ENCODE measurements around the gene CLSTN2.

DNA sequence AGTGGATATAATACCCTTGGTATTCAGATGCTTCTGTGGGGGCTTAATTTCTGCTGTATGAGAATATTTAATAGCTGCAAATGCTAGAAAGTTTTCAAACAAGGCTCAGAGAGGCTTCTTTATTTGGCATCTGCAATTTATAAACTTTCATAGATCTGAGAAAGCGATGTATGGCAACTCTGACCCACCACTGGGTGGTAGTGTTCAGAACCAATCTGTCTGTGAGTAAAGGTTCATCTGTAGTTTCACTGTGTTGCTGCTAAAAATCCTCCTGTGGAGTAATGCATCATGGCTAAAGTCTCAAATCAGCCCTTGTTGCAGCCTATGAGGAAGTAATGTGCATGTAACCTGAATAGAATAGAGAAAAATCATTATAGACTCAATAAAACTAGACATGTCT, 47.4 kb downstream of the CLSTN2 start:
- TF ChIP-seq POLR2AphosphoS5 (IDR thresholded peaks at IDR 0.05; ENCODE audit: low read depth, low read length) = no peak
- TF ChIP-seq, protein P1, sequence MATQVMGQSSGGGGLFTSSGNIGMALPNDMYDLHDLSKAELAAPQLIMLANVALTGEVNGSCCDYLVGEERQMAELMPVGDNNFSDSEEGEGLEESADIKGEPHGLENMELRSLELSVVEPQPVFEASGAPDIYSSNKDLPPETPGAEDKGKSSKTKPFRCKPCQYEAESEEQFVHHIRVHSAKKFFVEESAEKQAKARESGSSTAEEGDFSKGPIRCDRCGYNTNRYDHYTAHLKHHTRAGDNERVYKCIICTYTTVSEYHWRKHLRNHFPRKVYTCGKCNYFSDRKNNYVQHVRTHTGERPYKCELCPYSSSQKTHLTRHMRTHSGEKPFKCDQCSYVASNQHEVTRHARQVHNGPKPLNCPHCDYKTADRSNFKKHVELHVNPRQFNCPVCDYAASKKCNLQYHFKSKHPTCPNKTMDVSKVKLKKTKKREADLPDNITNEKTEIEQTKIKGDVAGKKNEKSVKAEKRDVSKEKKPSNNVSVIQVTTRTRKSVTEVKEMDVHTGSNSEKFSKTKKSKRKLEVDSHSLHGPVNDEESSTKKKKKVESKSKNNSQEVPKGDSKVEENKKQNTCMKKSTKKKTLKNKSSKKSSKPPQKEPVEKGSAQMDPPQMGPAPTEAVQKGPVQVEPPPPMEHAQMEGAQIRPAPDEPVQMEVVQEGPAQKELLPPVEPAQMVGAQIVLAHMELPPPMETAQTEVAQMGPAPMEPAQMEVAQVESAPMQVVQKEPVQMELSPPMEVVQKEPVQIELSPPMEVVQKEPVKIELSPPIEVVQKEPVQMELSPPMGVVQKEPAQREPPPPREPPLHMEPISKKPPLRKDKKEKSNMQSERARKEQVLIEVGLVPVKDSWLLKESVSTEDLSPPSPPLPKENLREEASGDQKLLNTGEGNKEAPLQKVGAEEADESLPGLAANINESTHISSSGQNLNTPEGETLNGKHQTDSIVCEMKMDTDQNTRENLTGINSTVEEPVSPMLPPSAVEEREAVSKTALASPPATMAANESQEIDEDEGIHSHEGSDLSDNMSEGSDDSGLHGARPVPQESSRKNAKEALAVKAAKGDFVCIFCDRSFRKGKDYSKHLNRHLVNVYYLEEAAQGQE (IDR thresholded peaks at IDR 0.05; ENCODE audit: insufficient read depth in 1 of 2, low read depth in 2 of 2, low read length in 2 of 2) = no peak
